HCT116 (cell line): ENCODE results near the gene OR56B4.

Experiments used
- CEBPB ChIP-seq: IDR thresholded peaks from 2 replicates; pipeline ENCODE4 v1.6.1; 2012; ENCODE audit warnings: low read depth
- EZH2 ChIP-seq: fragments of 200-600 bp; sonication (generic); IDR thresholded peaks from 2 replicates; pipeline ENCODE4 v1.6.1; 2017; ENCODE audit warnings: antibody characterized with exemption, mixed run types
- JUND ChIP-seq: IDR thresholded peaks from 2 replicates; pipeline ENCODE4 v1.6.1; 2012
- POLR2A ChIP-seq: IDR thresholded peaks from 2 replicates; pipeline ENCODE4 v1.7.0; 2011; ENCODE audit warnings: borderline replicate concordance; ENCODE audit not compliant: insufficient read depth, insufficient read length; ENCODE audit errors: extremely low read depth
- POLR2AphosphoS5 ChIP-seq: IDR thresholded peaks from 2 replicates; pipeline ENCODE4 v1.6.1; 2011; ENCODE audit warnings: mild to moderate bottlenecking, low read depth, low read length, moderate library complexity
- RAD21 ChIP-seq: IDR thresholded peaks from 2 replicates; pipeline ENCODE4 v1.6.1; 2012; ENCODE audit warnings: low read depth, mild to moderate bottlenecking
- REST ChIP-seq: IDR thresholded peaks from 2 replicates; pipeline ENCODE4 v1.6.1; 2012; ENCODE audit warnings: low read depth
- SIN3A ChIP-seq: IDR thresholded peaks from 2 replicates; pipeline ENCODE4 v1.6.1; 2012; ENCODE audit warnings: low read depth
- TCF7L2 ChIP-seq: IDR thresholded peaks from 2 replicates; pipeline ENCODE4 v1.7.0; 2011; ENCODE audit warnings: borderline replicate concordance, inconsistent platforms; ENCODE audit not compliant: insufficient read depth, insufficient read length; ENCODE audit errors: extremely low read depth
- YY1 ChIP-seq: IDR thresholded peaks from 2 replicates; pipeline ENCODE4 v1.6.1; 2011; ENCODE audit warnings: low read length, low read depth, moderate library complexity, mild to moderate bottlenecking; ENCODE audit not compliant: insufficient replicate concordance; ENCODE audit errors: extremely low read depth
- ZBTB33 ChIP-seq: IDR thresholded peaks from 2 replicates; pipeline ENCODE4 v1.6.1; 2011; ENCODE audit warnings: mild to moderate bottlenecking, low read length, moderate library complexity; ENCODE audit not compliant: insufficient replicate concordance; ENCODE audit errors: extremely low read depth
- ZNF274 ChIP-seq: fragments of 200-500 bp; sonication (Bioruptor generic); IDR thresholded peaks from 2 replicates; pipeline ENCODE4 v1.6.1; 2014; ENCODE audit warnings: mild to moderate bottlenecking, low read depth, low read length, inconsistent platforms
- TF ChIP-seq, protein P1 (sequence below), 3 experiments: fragments of 200-600 bp in 1 of 3; sonication (generic) in 1 of 3; IDR thresholded peaks in 2 of 3; conservative IDR thresholded peaks in 1 of 3; 2 replicates each; pipeline ENCODE4 v1.5.1; 2012 to 2017; ENCODE audit warnings: low read depth in 2 of 3, low read length in 2 of 3, antibody characterized with exemption in 1 of 3, borderline replicate concordance in 1 of 3, control low read depth in 1 of 3, mild to moderate bottlenecking in 1 of 3, mixed read lengths in 1 of 3, mixed run types in 1 of 3, moderate library complexity in 1 of 3; ENCODE audit not compliant: insufficient read depth in 1 of 3
- TF ChIP-seq, protein P2 (sequence below): IDR thresholded peaks from 2 replicates; pipeline ENCODE4 v1.6.1; 2012

- TF ChIP-seq SIN3A (no peak), ZNF274 (no peak), POLR2AphosphoS5 (no peak), POLR2A (no peak), RAD21 (no peak), CEBPB (no peak), ZBTB33 (no peak), EZH2 (no peak), YY1 (no peak), REST (no peak), TCF7L2 (no peak), JUND (no peak)
- TF ChIP-seq, protein P1, sequence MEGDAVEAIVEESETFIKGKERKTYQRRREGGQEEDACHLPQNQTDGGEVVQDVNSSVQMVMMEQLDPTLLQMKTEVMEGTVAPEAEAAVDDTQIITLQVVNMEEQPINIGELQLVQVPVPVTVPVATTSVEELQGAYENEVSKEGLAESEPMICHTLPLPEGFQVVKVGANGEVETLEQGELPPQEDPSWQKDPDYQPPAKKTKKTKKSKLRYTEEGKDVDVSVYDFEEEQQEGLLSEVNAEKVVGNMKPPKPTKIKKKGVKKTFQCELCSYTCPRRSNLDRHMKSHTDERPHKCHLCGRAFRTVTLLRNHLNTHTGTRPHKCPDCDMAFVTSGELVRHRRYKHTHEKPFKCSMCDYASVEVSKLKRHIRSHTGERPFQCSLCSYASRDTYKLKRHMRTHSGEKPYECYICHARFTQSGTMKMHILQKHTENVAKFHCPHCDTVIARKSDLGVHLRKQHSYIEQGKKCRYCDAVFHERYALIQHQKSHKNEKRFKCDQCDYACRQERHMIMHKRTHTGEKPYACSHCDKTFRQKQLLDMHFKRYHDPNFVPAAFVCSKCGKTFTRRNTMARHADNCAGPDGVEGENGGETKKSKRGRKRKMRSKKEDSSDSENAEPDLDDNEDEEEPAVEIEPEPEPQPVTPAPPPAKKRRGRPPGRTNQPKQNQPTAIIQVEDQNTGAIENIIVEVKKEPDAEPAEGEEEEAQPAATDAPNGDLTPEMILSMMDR (IDR thresholded peaks at IDR 0.05 in 2 of 3, conservative IDR thresholded peaks at IDR 0.05 in 1 of 3; ENCODE audit: borderline replicate concordance in 1 of 3, insufficient read depth in 1 of 3, low read depth in 2 of 3, low read length in 2 of 3), result no peak
- TF ChIP-seq, protein P2, sequence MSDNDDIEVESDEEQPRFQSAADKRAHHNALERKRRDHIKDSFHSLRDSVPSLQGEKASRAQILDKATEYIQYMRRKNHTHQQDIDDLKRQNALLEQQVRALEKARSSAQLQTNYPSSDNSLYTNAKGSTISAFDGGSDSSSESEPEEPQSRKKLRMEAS, result no peak
Observed at GRCh38 chr11:6152126-6152525, 44.6 kb downstream of the OR56B4 start.
